Small intestine (tissue), 7 donors: ENCODE data around the gene RHOF. TPM values are rescaled to one million over a fixed set of nuclear protein-coding genes. Genes with fewer than 3 reads are reported as not detected.
"Not testable (repeated sequence)": the region's sequence is repeated elsewhere in the genome, so short reads cannot be mapped to it uniquely, and the experiment has no call there.

ENCODE experiments used
- DNase-seq, 2 donors: peaks; one replicate each; pipeline versions ENCODE4 v3.0.0 to v3.0.0-alpha.2; 2013
- FAIRE-seq: peaks from 2 replicates; lab custom pipeline; 2012; peaks lifted over from hg19 to GRCh38; lab: Jason Lieb, UNC
- H3K27ac ChIP-seq, 3 donors: one replicate each; pipeline ENCODE4 v1.5.1; 2013; ENCODE audit warnings: low read length in 2 of 3, mild to moderate bottlenecking in 2 of 3, control low read depth in 1 of 3, inconsistent platforms in 1 of 3, low read depth in 1 of 3, moderate library complexity in 1 of 3
- H3K27me3 ChIP-seq, 3 donors: one replicate each; pipeline ENCODE4 v1.6.1; 2013; ENCODE audit warnings: low read length in 3 of 3, inconsistent platforms in 1 of 3; ENCODE audit not compliant: control insufficient read depth in 3 of 3, insufficient read depth in 3 of 3
- H3K36me3 ChIP-seq, 3 donors: one replicate each; pipeline ENCODE4 v1.6.1; 2013; ENCODE audit warnings: low read length in 3 of 3, inconsistent platforms in 1 of 3, low read depth in 1 of 3, mild to moderate bottlenecking in 1 of 3, moderate library complexity in 1 of 3; ENCODE audit not compliant: control insufficient read depth in 3 of 3, insufficient read depth in 2 of 3
- H3K4me1 ChIP-seq, 3 donors: one replicate each; pipeline ENCODE4 v1.6.1; 2013; ENCODE audit warnings: low read length in 2 of 3, inconsistent platforms in 1 of 3, low read depth in 1 of 3, mild to moderate bottlenecking in 1 of 3, moderate library complexity in 1 of 3; ENCODE audit not compliant: control insufficient read depth in 3 of 3, insufficient read depth in 2 of 3
- H3K4me3 ChIP-seq, 3 donors: one replicate each; pipeline ENCODE4 v1.5.1; 2013; ENCODE audit warnings: low read length in 3 of 3, control low read depth in 1 of 3, inconsistent platforms in 1 of 3, low read depth in 1 of 3, mild to moderate bottlenecking in 1 of 3, moderate library complexity in 1 of 3
- H3K9me3 ChIP-seq, 2 donors: one replicate each; pipeline ENCODE4 v1.6.1; 2013; ENCODE audit warnings: low read depth in 1 of 2, low read length in 1 of 2; ENCODE audit not compliant: control insufficient read depth in 2 of 2, insufficient read depth in 1 of 2
- WGBS, 3 donors: extraction: QIAGEN DNeasy Blood & Tissue Kit; methylation state at CpG; one replicate each; pipeline ENCODE4 v1.1.7; 2013; 5-methylcytosine and 5-hydroxymethylcytosine counted together
- polyA plus RNA-seq, 4 donors: library from polyadenylated mRNA; stranded (reverse) in 3 of 4; unstranded in 1 of 4; fragments of 200-250 nt in 3 of 4; fragments of 120-200 nt in 1 of 4; gene quantifications; one replicate each; pipeline versions ENCODE4 v1.2.1 to v1.2.3, GENCODE V29; 2013
- donor health status: healthy with polysubstance abuse.
- donor health status: control.
- donor health status: control.
- donor health status: Bipolar disorder and iron deficiency.
- donor health status: healthy.

Gene RHOF
- polyA plus RNA-seq, 4 donors = 13.3 to 75.9 (median 43.6) TPM

- Histone ChIP-seq H3K36me3 (peaks cover 0 to 64% (median 0%) of the 10 kb centered on the region in 3 donors), H3K27ac (peak overlapping the region in 1 of 3 donors; percentile 15), H3K27me3 (no peaks in the 10 kb centered on the region), H3K9me3 (no peaks in the 10 kb centered on the region), H3K4me3 (no peak overlapping the region), H3K4me1 (peaks cover 0 to 14% (median 0%) of the 10 kb centered on the region in 3 donors)
- no peak for DNase-seq
- FAIRE-seq = no peak
- 91 to 92% (median 92%) methylated on average over 10 of the region's 10 CpGs for WGBS, 3 donors
These were observed 44.2 kb downstream of the RHOF start for GRCh38 chr12:121749267-121749666.

DNA sequence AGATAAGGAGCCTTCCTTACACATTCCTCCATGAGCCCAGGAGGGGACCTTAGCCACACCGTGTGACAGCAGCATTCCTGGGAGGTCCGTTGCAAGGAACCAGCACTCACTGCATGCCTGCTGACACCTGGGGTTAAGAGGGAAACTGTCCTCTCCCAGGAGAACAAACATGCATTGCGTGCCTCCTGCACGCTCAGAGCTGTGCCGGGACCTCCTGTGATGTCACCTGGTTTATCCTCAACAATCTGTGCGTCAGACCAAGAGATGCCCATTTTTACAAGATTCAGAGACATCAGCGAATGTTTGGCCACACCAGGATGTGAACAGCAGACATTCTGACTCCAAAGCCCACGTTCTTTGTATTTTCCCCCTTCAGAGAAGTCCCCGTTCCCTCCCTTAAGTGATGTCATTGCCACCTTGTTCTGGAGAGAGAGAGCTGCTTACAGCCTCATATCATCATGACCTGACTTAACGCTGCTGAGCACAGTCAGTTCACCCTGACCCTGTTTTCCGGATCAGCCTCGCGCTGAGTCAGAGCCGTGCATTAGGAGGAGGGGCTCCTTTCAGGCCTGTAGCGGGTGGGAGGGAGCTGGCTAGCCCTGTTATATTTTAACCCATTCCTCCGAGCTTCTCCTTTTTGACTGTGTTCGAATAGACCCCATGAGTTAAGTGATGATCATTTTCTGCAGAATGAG lies 44.8 kb downstream of the RHOF start:
- no peak overlapping the region for H3K4me3 ChIP-seq
- H3K4me1 ChIP-seq = peaks cover 0 to 14% (median 0%) of the 10 kb centered on the region in 3 donors
- peak overlapping the region in 1 of 3 donors; percentile 15 for H3K27ac ChIP-seq
- FAIRE-seq (no peak), DNase-seq (peak in 1 of 2 donors; percentile 62)
- H3K36me3 ChIP-seq = peaks cover 0 to 64% (median 0%) of the 10 kb centered on the region in 3 donors
- no peaks in the 10 kb centered on the region for H3K27me3 ChIP-seq
- no peaks in the 10 kb centered on the region for H3K9me3 ChIP-seq
- 57 to 71% (median 68%) methylated on average over 17 of the region's 17 CpGs for WGBS, 3 donors

DNA sequence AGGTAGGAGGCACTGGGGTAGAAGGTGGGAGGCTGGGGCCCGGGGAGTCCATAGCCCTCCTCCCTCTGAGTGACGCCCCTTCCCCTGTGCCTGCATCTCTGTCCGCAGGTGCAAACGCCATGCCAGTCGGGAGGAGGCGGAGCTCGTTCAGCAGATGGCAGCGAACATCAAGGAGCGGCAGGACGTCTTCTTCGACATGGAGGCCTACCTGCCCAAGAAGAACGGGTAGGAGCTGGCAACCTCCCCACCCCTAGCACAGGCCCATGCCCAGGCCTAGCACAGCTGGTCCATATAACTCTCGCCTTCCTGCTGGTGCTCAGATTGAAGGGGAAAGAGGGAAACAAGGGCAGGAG lies 45.3 kb downstream of the RHOF start:
- Histone ChIP-seq H3K27me3 (no peaks in the 10 kb centered on the region), H3K4me3 (no peak overlapping the region), H3K9me3 (no peaks in the 10 kb centered on the region), H3K4me1 (peaks cover 0 to 14% (median 0%) of the 10 kb centered on the region in 3 donors), H3K27ac (peak overlapping the region in 1 of 3 donors; percentile 15), H3K36me3 (peaks cover 0 to 65% (median 0%) of the 10 kb centered on the region in 3 donors)
- FAIRE-seq (no peak), DNase-seq (no peak)
- 71 to 84% (median 76%) methylated on average over 10 to 13 of the region's 13 CpGs for WGBS, 3 donors

- peaks cover 0 to 41% (median 0%) of the 10 kb centered on the region in 3 donors for H3K36me3 ChIP-seq
- FAIRE-seq, H3K27ac ChIP-seq, H3K27me3 ChIP-seq, H3K9me3 ChIP-seq, DNase-seq, H3K4me3 ChIP-seq: not testable (repeated sequence)
- H3K4me1 ChIP-seq = peaks cover 0 to 14% (median 0%) of the 10 kb centered on the region in 3 donors
- 98 to 99% (median 99%) methylated on average over 5 of the region's 5 CpGs for WGBS, 3 donors
These were observed 47.9 kb downstream of the RHOF start for GRCh38 chr12:121745545-121745944.

- Histone ChIP-seq H3K4me1 (peaks cover 0 to 9% (median 0%) of the 10 kb centered on the region in 3 donors), H3K27ac (no peak overlapping the region), H3K36me3 (peaks cover 0 to 26% (median 0%) of the 10 kb centered on the region in 3 donors), H3K9me3 (no peaks in the 10 kb centered on the region), H3K27me3 (no peaks in the 10 kb centered on the region), H3K4me3 (no peak overlapping the region)
- FAIRE-seq = no peak
- 88 to 94% (median 89%) methylated on average over 6 of the region's 6 CpGs for WGBS, 3 donors
- no peak for DNase-seq
These were observed 51.7 kb downstream of the RHOF start for GRCh38 chr12:121741743-121742142.

DNA sequence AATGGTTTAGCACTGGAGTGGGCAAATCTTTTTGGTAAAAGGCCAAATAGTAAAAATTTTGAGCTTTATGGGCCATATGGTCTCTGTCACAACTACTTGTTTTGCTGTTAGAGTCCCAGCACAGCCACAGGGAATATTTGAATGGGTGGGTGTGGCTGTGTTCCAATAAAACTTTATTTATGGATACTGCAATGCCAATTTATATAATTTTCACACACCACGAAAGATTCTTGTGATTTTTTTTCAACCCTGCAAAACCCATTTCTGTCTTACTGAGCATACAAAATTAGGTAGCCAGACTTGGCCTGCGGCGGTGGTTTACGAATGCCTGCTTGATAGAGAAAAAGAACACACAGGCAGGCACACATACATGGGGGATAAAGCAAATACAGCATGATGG lies 52.6 kb downstream of the RHOF start:
- FAIRE-seq (no peak), DNase-seq (no peak)
- WGBS, 3 donors = 92 to 96% (median 95%) methylated on average over 4 of the region's 4 CpGs
- H3K4me1 ChIP-seq = peaks cover 0 to 9% (median 0%) of the 10 kb centered on the region in 3 donors
- H3K36me3 ChIP-seq = peaks cover 0 to 24% (median 0%) of the 10 kb centered on the region in 3 donors
- no peaks in the 10 kb centered on the region for H3K9me3 ChIP-seq
- no peaks in the 10 kb centered on the region for H3K27me3 ChIP-seq
- no peak overlapping the region for H3K4me3 ChIP-seq
- H3K27ac ChIP-seq = no peak overlapping the region

- peaks cover 0 to 7% (median 0%) of the 10 kb centered on the region in 3 donors for H3K36me3 ChIP-seq
- peaks cover 0 to 9% (median 0%) of the 10 kb centered on the region in 3 donors for H3K4me1 ChIP-seq
- H3K27me3 ChIP-seq = no peaks in the 10 kb centered on the region
- H3K9me3 ChIP-seq = no peaks in the 10 kb centered on the region
- DNase-seq (peak in 1 of 2 donors; percentile 61), FAIRE-seq (no peak)
- WGBS, 3 donors = 64 to 86% (median 76%) methylated on average over 9 of the region's 9 CpGs
- no peak overlapping the region for H3K4me3 ChIP-seq
- H3K27ac ChIP-seq = peak overlapping the region in 1 of 3 donors; percentile 57
These were observed 55.1 kb downstream of the RHOF start for GRCh38 chr12:121738340-121738858.

DNA sequence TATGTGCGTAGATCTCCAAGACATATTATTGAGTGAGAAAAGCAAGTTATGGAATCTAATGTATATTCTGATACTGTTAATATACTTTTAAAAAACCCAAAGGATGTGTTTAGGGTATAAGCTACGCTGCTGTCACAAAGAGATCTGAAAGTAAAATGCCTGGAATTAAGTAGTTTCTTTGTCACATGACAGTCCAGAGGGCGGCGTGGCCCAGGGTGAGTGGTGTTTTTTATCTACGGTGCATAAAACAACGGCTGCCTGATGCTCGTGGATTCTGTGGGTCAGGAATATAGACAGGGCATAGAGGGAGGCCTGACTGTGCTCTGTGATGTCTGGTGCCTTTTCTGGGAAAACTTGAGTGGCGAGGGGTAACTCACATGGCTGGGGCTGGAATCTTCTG lies 59.6 kb downstream of the RHOF start:
- no peak for FAIRE-seq
- peak in 1 of 2 donors; percentile 59 for DNase-seq
- 76 to 81% (median 79%) methylated on average over 8 of the region's 8 CpGs for WGBS, 3 donors
- no peaks in the 10 kb centered on the region for H3K9me3 ChIP-seq
- peak overlapping the region in 1 of 3 donors; percentile 63 for H3K27ac ChIP-seq
- H3K27me3 ChIP-seq = no peaks in the 10 kb centered on the region
- peaks cover 0 to 10% (median 0%) of the 10 kb centered on the region in 3 donors for H3K36me3 ChIP-seq
- H3K4me1 ChIP-seq = peaks cover 0 to 6% (median 0%) of the 10 kb centered on the region in 3 donors
- no peak overlapping the region for H3K4me3 ChIP-seq
